Osteocyte (in vitro differentiated cells): Measurements from ENCODE around the gene AOPEP. TPM values are rescaled to one million over a fixed set of nuclear protein-coding genes. Genes with fewer than 3 reads are reported as not detected.

Experiments used
- DNase-seq: peaks from one replicate; pipeline ENCODE4 v3.0.0; 2021; ENCODE audit warnings: mixed read lengths; ENCODE audit not compliant: unreplicated experiment; ENCODE audit errors: extremely low spot score
- H3K27ac Mint-ChIP-seq: one replicate; pipeline ENCODE4 v1.8.0; 2021; ENCODE audit warnings: mild to moderate bottlenecking, mixed read lengths; ENCODE audit not compliant: unreplicated experiment
- H3K27me3 Mint-ChIP-seq: one replicate; pipeline ENCODE4 v1.8.0; 2021; ENCODE audit warnings: mixed read lengths; ENCODE audit not compliant: unreplicated experiment
- H3K36me3 Mint-ChIP-seq: one replicate; pipeline ENCODE4 v1.8.0; 2021; ENCODE audit warnings: mixed read lengths; ENCODE audit not compliant: unreplicated experiment
- H3K4me1 Mint-ChIP-seq: one replicate; pipeline ENCODE4 v1.8.0; 2021; ENCODE audit warnings: mixed read lengths; ENCODE audit not compliant: unreplicated experiment
- H3K4me3 Mint-ChIP-seq: one replicate; pipeline ENCODE4 v1.8.0; 2021; ENCODE audit warnings: mild to moderate bottlenecking, moderate library complexity, mixed read lengths; ENCODE audit not compliant: unreplicated experiment
- H3K9me3 Mint-ChIP-seq: one replicate; pipeline ENCODE4 v1.8.0; 2021; ENCODE audit warnings: mixed read lengths; ENCODE audit not compliant: unreplicated experiment
- total RNA-seq: library from RNA; stranded (reverse); gene quantifications from 2 replicates; pipeline ENCODE4 v1.2.1, GENCODE V29; 2021
- TF ChIP-seq, protein P1 (sequence below): fragments of 200-600 bp; sonication (generic); IDR thresholded peaks from 2 replicates; pipeline ENCODE4 v1.5.0; 2021; ENCODE audit warnings: antibody characterized with exemption, mild to moderate bottlenecking, moderate library complexity

AOPEP gene
- total RNA-seq, 1 donor from 2014 or later, result 108 TPM

DNA sequence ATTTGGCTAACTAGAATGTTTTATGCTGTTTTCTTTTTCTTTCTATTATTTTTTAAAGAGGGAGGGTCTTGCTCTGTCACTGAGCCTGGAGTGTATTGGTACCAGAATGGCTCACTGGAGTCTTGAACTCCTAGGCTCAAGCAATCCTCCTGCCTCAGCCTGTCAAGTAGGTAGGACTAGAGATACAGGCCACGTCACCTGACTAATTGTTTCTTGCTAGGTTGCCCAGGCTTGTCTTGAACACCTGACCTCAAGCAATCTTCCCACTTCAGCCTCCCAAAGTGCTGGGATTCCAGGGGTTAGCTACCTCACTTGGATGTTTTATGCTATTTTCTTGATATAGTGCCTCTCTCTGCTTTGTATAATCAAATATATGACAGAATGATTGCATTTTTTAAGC, 166.2 kb downstream of the AOPEP start:
- Mint-ChIP-seq H3K4me3 (no peak overlapping the region), H3K9me3 (peaks cover 13% of the 10 kb centered on the region), H3K27ac (no peak overlapping the region), H3K36me3 (peaks cover 17% of the 10 kb centered on the region), H3K27me3 (no peaks in the 10 kb centered on the region), H3K4me1 (peaks cover 25% of the 10 kb centered on the region)
- TF ChIP-seq, protein P1, sequence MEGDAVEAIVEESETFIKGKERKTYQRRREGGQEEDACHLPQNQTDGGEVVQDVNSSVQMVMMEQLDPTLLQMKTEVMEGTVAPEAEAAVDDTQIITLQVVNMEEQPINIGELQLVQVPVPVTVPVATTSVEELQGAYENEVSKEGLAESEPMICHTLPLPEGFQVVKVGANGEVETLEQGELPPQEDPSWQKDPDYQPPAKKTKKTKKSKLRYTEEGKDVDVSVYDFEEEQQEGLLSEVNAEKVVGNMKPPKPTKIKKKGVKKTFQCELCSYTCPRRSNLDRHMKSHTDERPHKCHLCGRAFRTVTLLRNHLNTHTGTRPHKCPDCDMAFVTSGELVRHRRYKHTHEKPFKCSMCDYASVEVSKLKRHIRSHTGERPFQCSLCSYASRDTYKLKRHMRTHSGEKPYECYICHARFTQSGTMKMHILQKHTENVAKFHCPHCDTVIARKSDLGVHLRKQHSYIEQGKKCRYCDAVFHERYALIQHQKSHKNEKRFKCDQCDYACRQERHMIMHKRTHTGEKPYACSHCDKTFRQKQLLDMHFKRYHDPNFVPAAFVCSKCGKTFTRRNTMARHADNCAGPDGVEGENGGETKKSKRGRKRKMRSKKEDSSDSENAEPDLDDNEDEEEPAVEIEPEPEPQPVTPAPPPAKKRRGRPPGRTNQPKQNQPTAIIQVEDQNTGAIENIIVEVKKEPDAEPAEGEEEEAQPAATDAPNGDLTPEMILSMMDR, result no peak
- no peak for DNase-seq

DNA sequence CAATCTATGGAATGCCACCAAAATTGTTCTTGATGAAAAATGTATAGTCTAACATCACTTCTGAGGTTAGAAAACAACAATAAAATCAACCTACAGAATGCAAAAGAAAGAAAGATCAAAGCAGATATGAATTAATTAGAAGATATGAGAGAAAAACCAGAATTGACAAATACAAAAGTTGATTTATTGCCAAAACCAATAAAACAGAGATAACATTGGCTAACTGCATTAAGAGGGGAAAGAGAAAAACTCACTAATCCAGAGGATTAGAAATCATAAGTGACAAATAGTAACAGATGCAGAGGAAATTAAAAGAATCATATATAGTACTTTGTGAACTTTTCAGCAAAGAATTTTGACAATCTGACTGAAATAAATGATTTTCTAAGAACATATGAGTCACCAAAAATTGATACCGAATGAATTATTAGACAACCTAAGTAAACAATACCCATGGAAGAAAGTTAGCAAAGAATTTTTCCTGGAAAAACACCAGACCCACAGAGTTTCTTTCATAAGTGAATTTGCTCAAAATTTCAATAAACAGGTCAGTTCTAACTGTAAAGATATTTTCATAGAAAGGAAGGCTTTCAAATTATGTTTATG, 167.7 kb downstream of the AOPEP start:
- no peak for DNase-seq
- H3K9me3 Mint-ChIP-seq, result peaks cover 13% of the 10 kb centered on the region

DNA sequence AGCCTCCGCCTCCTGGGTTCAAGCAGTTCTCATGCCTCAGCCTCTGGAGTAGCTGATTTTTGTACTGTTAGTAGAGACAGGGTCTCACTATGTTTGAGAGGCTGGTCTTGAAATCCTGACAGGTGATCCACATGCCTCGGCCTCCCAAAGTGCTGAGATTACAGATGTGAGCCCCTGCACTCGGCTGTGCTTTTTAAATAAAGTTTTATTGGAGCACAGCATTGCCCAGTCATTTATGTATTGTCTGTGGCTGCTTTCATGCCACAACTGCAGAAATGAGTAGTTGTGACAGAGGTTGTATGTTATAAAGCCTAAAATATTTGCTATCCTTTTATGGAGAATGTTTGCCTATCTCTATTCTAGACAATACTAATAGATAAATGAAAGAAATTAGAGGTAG, 169.2 kb downstream of the AOPEP start:
- Mint-ChIP-seq H3K4me3 (no peak overlapping the region), H3K27ac (no peak overlapping the region), H3K36me3 (peaks cover 13% of the 10 kb centered on the region), H3K9me3 (peaks cover 9% of the 10 kb centered on the region), H3K27me3 (no peaks in the 10 kb centered on the region), H3K4me1 (peaks cover 34% of the 10 kb centered on the region)
- DNase-seq, result no peak
- TF ChIP-seq, protein P1, result no peak

More for the DNA sequence above, 167.7 kb downstream of the AOPEP start:
- H3K4me3 Mint-ChIP-seq, result no peak overlapping the region
- no peaks in the 10 kb centered on the region for H3K27me3 Mint-ChIP-seq
- peaks cover 25% of the 10 kb centered on the region for H3K4me1 Mint-ChIP-seq
- H3K36me3 Mint-ChIP-seq, result peaks cover 17% of the 10 kb centered on the region
- TF ChIP-seq, protein P1, result no peak
- H3K27ac Mint-ChIP-seq, result peak overlapping the region; percentile 68

DNA sequence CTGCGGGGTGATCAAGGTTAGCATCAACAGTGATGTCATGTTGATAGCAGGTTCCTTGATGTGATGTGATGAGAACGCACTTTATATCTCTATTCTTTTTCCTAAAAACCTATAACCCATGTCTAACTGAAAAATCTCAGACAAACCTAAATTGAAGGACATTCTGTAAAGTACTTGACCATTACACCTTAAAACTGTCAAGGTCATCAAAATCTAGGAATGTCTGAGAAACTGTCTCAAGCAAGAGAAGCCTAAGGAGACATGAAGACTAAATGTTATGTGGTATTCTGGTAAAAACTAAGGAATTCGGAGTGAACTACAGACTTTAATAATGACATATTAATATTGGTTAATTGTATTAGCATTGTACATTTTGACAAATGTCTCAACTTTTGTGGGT, 170.0 kb downstream of the AOPEP start:
- peaks cover 2% of the 10 kb centered on the region for H3K9me3 Mint-ChIP-seq
- H3K36me3 Mint-ChIP-seq, result peaks cover 7% of the 10 kb centered on the region
- no peak overlapping the region for H3K27ac Mint-ChIP-seq
- DNase-seq, result no peak
- no peaks in the 10 kb centered on the region for H3K27me3 Mint-ChIP-seq
- H3K4me3 Mint-ChIP-seq, result no peak overlapping the region
- peaks cover 42% of the 10 kb centered on the region for H3K4me1 Mint-ChIP-seq
- TF ChIP-seq, protein P1, result no peak

DNA sequence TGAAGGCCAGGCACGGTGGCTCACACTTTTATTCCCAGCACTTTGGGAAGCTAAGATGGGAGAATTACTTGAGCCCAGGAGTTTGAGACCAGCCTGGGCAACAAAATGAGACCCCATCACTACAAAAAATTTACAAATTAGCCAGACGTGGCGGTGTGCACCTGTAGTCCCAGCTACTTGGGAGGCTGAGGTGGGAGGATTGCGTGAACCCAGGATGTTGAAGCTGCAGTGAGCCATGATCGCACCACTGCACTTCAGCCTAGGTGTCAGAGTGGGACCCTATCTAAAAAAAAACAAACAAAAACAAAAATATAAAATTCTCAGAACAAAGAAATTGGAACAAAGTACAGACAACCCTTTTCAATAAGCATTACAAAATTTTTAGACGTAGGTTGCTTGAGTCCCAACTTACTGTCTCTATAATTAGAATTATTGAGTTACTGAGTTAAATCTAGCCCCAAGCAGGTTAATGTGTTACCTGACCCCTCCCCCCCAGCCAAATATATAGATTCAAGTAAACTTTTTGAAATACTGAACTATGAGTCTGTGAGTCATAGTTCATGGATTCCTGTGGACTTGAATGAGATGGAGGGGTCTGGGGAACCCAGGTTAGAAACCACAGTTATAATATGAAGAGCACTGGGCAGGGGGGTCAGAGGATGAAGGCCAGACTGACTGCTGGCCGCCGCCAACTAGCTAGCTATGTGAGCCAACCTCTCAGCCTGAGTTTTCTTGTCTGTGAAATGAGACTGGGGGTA, 173.1 kb downstream of the AOPEP start:
- Mint-ChIP-seq H3K27ac (peak overlapping the region; percentile 93), H3K4me1 (peaks cover 51% of the 10 kb centered on the region), H3K36me3 (no peaks in the 10 kb centered on the region), H3K27me3 (no peaks in the 10 kb centered on the region), H3K4me3 (no peak overlapping the region), H3K9me3 (no peaks in the 10 kb centered on the region)
- no peak for DNase-seq
- TF ChIP-seq, protein P1, result no peak
